ENCODE data around the gene SCAMP3. TPM values are rescaled to one million over a fixed set of nuclear protein-coding genes. Genes with fewer than 3 reads are reported as not detected.
"Not testable (repeated sequence)": the region's sequence is repeated elsewhere in the genome, so short reads cannot be mapped to it uniquely, and the experiment has no call there.

The SCAMP3 gene
- total and polyA plus RNA-seq, 2 donors (not counting 3 experiments of a cell fraction or from before 2014, with no cell fraction given) = 80.1 to 306 TPM

GRCh38 chr1:155236451-155236850 lies 25.7 kb downstream of the SCAMP3 start:
- H3K27ac ChIP-seq (ENCODE audit: insufficient read depth, low read depth, low read length) = no peak overlapping the region
- POLR2A ChIA-PET = no interaction called here
- H3K9ac ChIP-seq (replicated peaks; ENCODE audit: extremely low read depth, insufficient read depth, low read length) = no peak overlapping the region
- no peak for TF ChIP-seq MYC (IDR thresholded peaks at IDR 0.05; ENCODE audit: low read depth, low read length)
- no peak for TF ChIP-seq JUN (IDR thresholded peaks at IDR 0.05; ENCODE audit: borderline replicate concordance, insufficient read depth, insufficient read length, low read depth)
- no peak for TF ChIP-seq CTCF (IDR thresholded peaks at IDR 0.05; ENCODE audit: extremely low read depth in 1 of 2, insufficient read depth in 1 of 2, low read depth in 1 of 2, low read length in 2 of 2)
- no peak for TF ChIP-seq FOS (IDR thresholded peaks at IDR 0.05; ENCODE audit: borderline replicate concordance, insufficient read depth, low read length)
- no peak for TF ChIP-seq POLR2AphosphoS5 (IDR thresholded peaks at IDR 0.05; ENCODE audit: insufficient read depth, low read depth, low read length)
- TF ChIP-seq POLR2A (IDR thresholded peaks at IDR 0.05; ENCODE audit: low read depth, low read length) = no peak
- TF ChIP-seq EZH2 (IDR thresholded peaks at IDR 0.05; ENCODE audit: borderline replicate concordance, low read depth, low read length, severe bottlenecking) = no peak
- TF ChIP-seq GATA2 (IDR thresholded peaks at IDR 0.05; ENCODE audit: insufficient read depth, insufficient read length, low read depth, low read length) = no peak
- dilution Hi-C loops (cut with MboI; ENCODE audit: extremely low pct_ligation_motif_present, low sequenced_read_pairs) (no loop called here), intact Hi-C loops (cut with micrococcal nuclease) (no loop called here)
- BruUV-seq (replicated peaks) = no TSS peak
- H3K79me2 ChIP-seq (ENCODE audit: control insufficient read depth, insufficient read depth, low read length) = no peaks in the 10 kb centered on the region
- no peaks in the 10 kb centered on the region for H3K9me1 ChIP-seq (replicated peaks; ENCODE audit: control insufficient read depth, extremely low read depth, insufficient read depth, low read length)
- H3K36me3 ChIP-seq (ENCODE audit: control insufficient read depth in 2 of 2, extremely low read depth in 1 of 2, insufficient read depth in 2 of 2, low read length in 2 of 2) = peaks cover 8 to 14% of the 10 kb centered on the region in 2 experiments
- H2AFZ ChIP-seq (ENCODE audit: low read depth, low read length) = no peak overlapping the region
- FAIRE-seq = no peak
- no peak overlapping the region for H3K4me2 ChIP-seq (ENCODE audit: insufficient read depth, low read length)
- H3K9me3 ChIP-seq (replicated peaks; ENCODE audit: control insufficient read depth, insufficient read depth, low read length) = no peaks in the 10 kb centered on the region
- no peak for DNase-seq (ENCODE audit: low read depth, low spot score)
- H3K4me3 ChIP-seq (replicated peaks in 1 of 3; ENCODE audit: insufficient read depth in 1 of 3, low read depth in 1 of 3, low read length in 3 of 3) = no peak overlapping the region
- CTCF ChIA-PET = interaction anchor here (0.7 kb wide), 1 partner anchor 29 kb away, joined by 3 read pairs; no protein-coding TSS in a partner anchor
- H4K20me1 ChIP-seq (replicated peaks; ENCODE audit: control insufficient read depth, extremely low read depth, insufficient read depth, low read length) = no peaks in the 10 kb centered on the region
- H3K27me3 ChIP-seq (ENCODE audit: control insufficient read depth in 2 of 2, insufficient read depth in 2 of 2, low read length in 2 of 2) = no peaks in the 10 kb centered on the region
- H3K4me1 ChIP-seq (ENCODE audit: control insufficient read depth, extremely low read depth, insufficient read depth, low read length) = peaks cover 8% of the 10 kb centered on the region

GRCh38 chr1:155235375-155235774 lies 26.8 kb downstream of the SCAMP3 start:
- H3K36me3 ChIP-seq (ENCODE audit: control insufficient read depth in 2 of 2, extremely low read depth in 1 of 2, insufficient read depth in 2 of 2, low read length in 2 of 2) = peaks cover 8 to 14% of the 10 kb centered on the region in 2 experiments
- H3K27me3 ChIP-seq (ENCODE audit: control insufficient read depth in 2 of 2, insufficient read depth in 2 of 2, low read length in 2 of 2); H4K20me1 ChIP-seq (replicated peaks; ENCODE audit: control insufficient read depth, extremely low read depth, insufficient read depth, low read length); DNase-seq (ENCODE audit: low read depth, low spot score); H3K4me3 ChIP-seq (replicated peaks in 1 of 3; ENCODE audit: insufficient read depth in 1 of 3, low read depth in 1 of 3, low read length in 3 of 3); FAIRE-seq; H3K9me1 ChIP-seq (replicated peaks; ENCODE audit: control insufficient read depth, extremely low read depth, insufficient read depth, low read length); H3K9me3 ChIP-seq (replicated peaks; ENCODE audit: control insufficient read depth, insufficient read depth, low read length); H3K4me2 ChIP-seq (ENCODE audit: insufficient read depth, low read length); H3K79me2 ChIP-seq (ENCODE audit: control insufficient read depth, insufficient read depth, low read length); dilution Hi-C loops (cut with MboI; ENCODE audit: extremely low pct_ligation_motif_present, low sequenced_read_pairs); intact Hi-C loops (cut with micrococcal nuclease); POLR2A ChIA-PET; H3K4me1 ChIP-seq (ENCODE audit: control insufficient read depth, extremely low read depth, insufficient read depth, low read length); H3K9ac ChIP-seq (replicated peaks; ENCODE audit: extremely low read depth, insufficient read depth, low read length); BruUV-seq (replicated peaks); H3K27ac ChIP-seq (ENCODE audit: insufficient read depth, low read depth, low read length); CTCF ChIA-PET; H2AFZ ChIP-seq (ENCODE audit: low read depth, low read length): not testable (repeated sequence)

- BruUV-seq (replicated peaks); H4K20me1 ChIP-seq (replicated peaks; ENCODE audit: control insufficient read depth, extremely low read depth, insufficient read depth, low read length); FAIRE-seq; H3K4me3 ChIP-seq (replicated peaks in 1 of 3; ENCODE audit: insufficient read depth in 1 of 3, low read depth in 1 of 3, low read length in 3 of 3); dilution Hi-C loops (cut with MboI; ENCODE audit: extremely low pct_ligation_motif_present, low sequenced_read_pairs); H3K4me2 ChIP-seq (ENCODE audit: insufficient read depth, low read length); POLR2A ChIA-PET; H3K9me1 ChIP-seq (replicated peaks; ENCODE audit: control insufficient read depth, extremely low read depth, insufficient read depth, low read length); H3K4me1 ChIP-seq (ENCODE audit: control insufficient read depth, extremely low read depth, insufficient read depth, low read length); H2AFZ ChIP-seq (ENCODE audit: low read depth, low read length); H3K27ac ChIP-seq (ENCODE audit: insufficient read depth, low read depth, low read length); DNase-seq (ENCODE audit: low read depth, low spot score); H3K79me2 ChIP-seq (ENCODE audit: control insufficient read depth, insufficient read depth, low read length); H3K9me3 ChIP-seq (replicated peaks; ENCODE audit: control insufficient read depth, insufficient read depth, low read length); H3K9ac ChIP-seq (replicated peaks; ENCODE audit: extremely low read depth, insufficient read depth, low read length); intact Hi-C loops (cut with micrococcal nuclease); H3K27me3 ChIP-seq (ENCODE audit: control insufficient read depth in 2 of 2, insufficient read depth in 2 of 2, low read length in 2 of 2): not testable (repeated sequence)
- H3K36me3 ChIP-seq (ENCODE audit: control insufficient read depth in 2 of 2, extremely low read depth in 1 of 2, insufficient read depth in 2 of 2, low read length in 2 of 2) = peaks cover 8 to 13% of the 10 kb centered on the region in 2 experiments
- CTCF ChIA-PET = interaction anchor here (0.9 kb wide), 1 partner anchor 25 kb away, joined by 3 read pairs; the partner anchor contains the start of gene MTX1
These were observed 28.7 kb downstream of the SCAMP3 start for GRCh38 chr1:155233502-155233901.

Data from endothelial cell of umbilical vein (primary cell).